HUES6 (cell line): ENCODE measurements around the gene HDAC9.

Experiments used
- H3K27ac ChIP-seq: 2 replicates; pipeline ENCODE4 v1.7.0; 2013; ENCODE audit warnings: low read depth, mild to moderate bottlenecking, low read length, inconsistent platforms
- H3K27me3 ChIP-seq: 2 replicates; pipeline ENCODE4 v1.6.1; 2013; ENCODE audit warnings: low read length; ENCODE audit not compliant: control insufficient read depth, insufficient read depth
- H3K36me3 ChIP-seq: 2 replicates; pipeline ENCODE4 v1.6.1; 2013; ENCODE audit warnings: low read length; ENCODE audit not compliant: control insufficient read depth, insufficient read depth
- H3K4me1 ChIP-seq: 2 replicates; pipeline ENCODE4 v1.6.1; 2013; ENCODE audit warnings: low read length; ENCODE audit not compliant: control insufficient read depth, insufficient read depth
- H3K4me3 ChIP-seq: 2 replicates; pipeline ENCODE4 v1.5.1; 2013; ENCODE audit warnings: low read depth, low read length
- H3K9ac ChIP-seq: one replicate; pipeline ENCODE4 v1.6.1; 2013; ENCODE audit warnings: mild to moderate bottlenecking, low read length
- H3K9me3 ChIP-seq: 2 replicates; pipeline ENCODE4 v1.6.1; 2013; ENCODE audit warnings: low read depth, low read length; ENCODE audit not compliant: control insufficient read depth, insufficient read depth

Gene HDAC9

GRCh38 chr7:18558503-18558902, 63.0 kb downstream of the HDAC9 start:
- Histone ChIP-seq H3K9ac (no peak overlapping the region), H3K36me3 (no peaks in the 10 kb centered on the region), H3K4me3 (no peak overlapping the region), H3K27me3 (no peaks in the 10 kb centered on the region), H3K27ac (no peak overlapping the region), H3K9me3 (no peaks in the 10 kb centered on the region), H3K4me1 (no peaks in the 10 kb centered on the region)

DNA sequence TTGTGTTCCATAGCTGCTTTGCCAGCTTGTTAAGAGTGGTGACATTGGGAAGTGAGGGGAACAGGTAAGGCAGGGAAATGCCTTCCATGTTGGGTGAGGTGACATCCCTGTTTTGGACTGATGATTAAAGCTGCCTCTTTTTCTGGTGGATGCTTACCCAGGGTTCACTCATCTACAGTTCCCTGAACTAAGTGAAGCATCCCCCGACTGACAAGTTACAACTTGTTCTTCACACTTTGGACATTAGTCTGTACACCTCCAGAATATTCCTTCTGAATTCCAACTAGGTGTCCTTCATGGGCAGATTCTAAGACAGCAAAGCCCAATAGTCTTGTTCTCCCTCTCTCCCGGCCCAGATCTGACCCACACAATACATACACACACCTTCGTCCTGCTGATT, 63.4 kb downstream of the HDAC9 start:
- Histone ChIP-seq H3K27me3 (no peaks in the 10 kb centered on the region), H3K9me3 (no peaks in the 10 kb centered on the region), H3K27ac (no peak overlapping the region), H3K4me1 (no peaks in the 10 kb centered on the region), H3K36me3 (no peaks in the 10 kb centered on the region), H3K4me3 (no peak overlapping the region), H3K9ac (no peak overlapping the region)

- no peak overlapping the region for H3K27ac ChIP-seq
- no peak overlapping the region for H3K4me3 ChIP-seq
- H3K36me3 ChIP-seq, result no peaks in the 10 kb centered on the region
- no peaks in the 10 kb centered on the region for H3K27me3 ChIP-seq
- H3K4me1 ChIP-seq, result no peaks in the 10 kb centered on the region
- H3K9ac ChIP-seq, result no peak overlapping the region
- H3K9me3 ChIP-seq, result no peaks in the 10 kb centered on the region
These were observed 64.2 kb downstream of the HDAC9 start for GRCh38 chr7:18559756-18560155.

GRCh38 chr7:18564779-18565178, 69.2 kb downstream of the HDAC9 start:
- Histone ChIP-seq H3K4me1 (peaks cover 9% of the 10 kb centered on the region; the same call in 1 of the 2 replicates), H3K27ac (no peak overlapping the region), H3K4me3 (no peak overlapping the region), H3K36me3 (no peaks in the 10 kb centered on the region), H3K9ac (no peak overlapping the region), H3K27me3 (no peaks in the 10 kb centered on the region), H3K9me3 (no peaks in the 10 kb centered on the region)

- H3K4me3 ChIP-seq, result no peak overlapping the region
- no peaks in the 10 kb centered on the region for H3K9me3 ChIP-seq
- H3K27me3 ChIP-seq, result no peaks in the 10 kb centered on the region
- no peaks in the 10 kb centered on the region for H3K36me3 ChIP-seq
- H3K4me1 ChIP-seq, result peaks cover 9% of the 10 kb centered on the region; the same call in 1 of the 2 replicates
- H3K9ac ChIP-seq, result no peak overlapping the region
- no peak overlapping the region for H3K27ac ChIP-seq
These were observed 69.8 kb downstream of the HDAC9 start for GRCh38 chr7:18565337-18565736.

GRCh38 chr7:18566205-18566604, 70.7 kb downstream of the HDAC9 start:
- no peaks in the 10 kb centered on the region for H3K9me3 ChIP-seq

DNA sequence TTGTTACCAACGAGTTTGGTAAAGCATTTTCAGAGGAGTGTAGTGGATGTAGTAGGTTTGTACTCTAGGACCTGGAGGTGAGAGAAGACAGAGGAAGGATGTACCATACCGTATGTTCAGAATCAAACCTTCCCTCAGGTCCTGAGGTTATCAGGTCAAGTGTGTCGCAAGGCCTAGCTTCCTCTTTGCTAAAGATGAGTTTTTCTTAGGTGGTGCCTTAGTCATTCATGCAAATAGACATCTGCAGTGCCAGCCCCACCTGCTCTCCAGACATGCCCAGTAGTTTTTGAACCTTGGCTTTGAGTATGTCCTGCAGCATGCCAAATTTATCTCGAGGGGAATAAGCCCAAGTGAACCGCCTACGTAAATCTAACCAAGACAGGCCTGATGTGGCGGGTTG, 71.3 kb downstream of the HDAC9 start:
- Histone ChIP-seq H3K36me3 (no peaks in the 10 kb centered on the region), H3K9me3 (no peaks in the 10 kb centered on the region), H3K4me3 (no peak overlapping the region), H3K27me3 (no peaks in the 10 kb centered on the region), H3K9ac (no peak overlapping the region), H3K27ac (no peak overlapping the region), H3K4me1 (peaks cover 9% of the 10 kb centered on the region; the same call in 1 of the 2 replicates)

More at GRCh38 chr7:18566205-18566604, 70.7 kb downstream of the HDAC9 start:
- no peak overlapping the region for H3K27ac ChIP-seq
- no peak overlapping the region for H3K9ac ChIP-seq
- peaks cover 9% of the 10 kb centered on the region; the same call in 1 of the 2 replicates for H3K4me1 ChIP-seq
- no peak overlapping the region for H3K4me3 ChIP-seq
- H3K36me3 ChIP-seq, result no peaks in the 10 kb centered on the region
- H3K27me3 ChIP-seq, result no peaks in the 10 kb centered on the region

DNA sequence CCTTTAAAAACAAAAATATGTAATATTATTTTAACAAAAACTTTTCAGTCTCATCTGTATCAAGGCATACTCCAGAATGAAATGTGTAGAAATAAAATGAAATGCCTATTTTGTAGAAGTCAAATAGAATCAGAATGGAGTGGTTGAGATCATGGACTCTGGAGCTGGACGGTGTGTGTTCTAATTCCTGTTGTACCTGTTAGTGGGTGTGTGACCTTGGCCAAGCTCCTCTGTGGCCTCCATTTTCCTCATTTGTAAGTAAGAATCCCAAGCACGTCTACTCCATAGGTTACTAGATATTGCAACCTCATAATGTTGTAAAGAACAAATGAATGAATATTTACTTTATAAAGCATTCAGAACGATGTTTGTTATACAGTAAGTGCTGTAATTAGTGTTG, 74.9 kb downstream of the HDAC9 start:
- Histone ChIP-seq H3K9ac (no peak overlapping the region), H3K4me1 (peaks cover 9% of the 10 kb centered on the region; the same call in 1 of the 2 replicates), H3K36me3 (no peaks in the 10 kb centered on the region), H3K9me3 (0 out of 2 replicates have a peak, but pooled peaks cover 5% of the 10 kb centered on the region), H3K27ac (no peak overlapping the region), H3K27me3 (no peaks in the 10 kb centered on the region), H3K4me3 (no peak overlapping the region)

GRCh38 chr7:18570890-18571478, 75.4 kb downstream of the HDAC9 start:
- Histone ChIP-seq H3K27me3 (no peaks in the 10 kb centered on the region), H3K36me3 (no peaks in the 10 kb centered on the region), H3K9me3 (0 out of 2 replicates have a peak, but pooled peaks cover 5% of the 10 kb centered on the region), H3K4me1 (peaks cover 9% of the 10 kb centered on the region), H3K4me3 (no peak overlapping the region), H3K9ac (no peak overlapping the region), H3K27ac (no peak overlapping the region)

- Histone ChIP-seq H3K9me3 (0 out of 2 replicates have a peak, but pooled peaks cover 5% of the 10 kb centered on the region), H3K27me3 (no peaks in the 10 kb centered on the region), H3K4me3 (no peak overlapping the region), H3K4me1 (peaks cover under 1% of the 10 kb centered on the region), H3K9ac (no peak overlapping the region), H3K36me3 (no peaks in the 10 kb centered on the region), H3K27ac (no peak overlapping the region)
These were observed 76.6 kb downstream of the HDAC9 start for GRCh38 chr7:18572154-18572553.

GRCh38 chr7:18572885-18573284, 77.3 kb downstream of the HDAC9 start:
- Histone ChIP-seq H3K36me3 (no peaks in the 10 kb centered on the region), H3K4me3 (no peak overlapping the region), H3K27me3 (no peaks in the 10 kb centered on the region), H3K9ac (no peak overlapping the region), H3K27ac (no peak overlapping the region), H3K4me1 (no peaks in the 10 kb centered on the region; the same call in 1 of the 2 replicates), H3K9me3 (0 out of 2 replicates have a peak, but pooled peaks cover 5% of the 10 kb centered on the region)
